Measurements from ENCODE around the gene RPS17.
"Not testable (repeated sequence)": the region's sequence is repeated elsewhere in the genome, so short reads cannot be mapped to it uniquely, and the experiment has no call there.

- not testable (repeated sequence) for TF ChIP-seq RARB (CRISPR knock-in tag; IDR thresholded peaks at IDR 0.05); ZNF8 (CRISPR knock-in tag; IDR thresholded peaks at IDR 0.05); ZNF565 (CRISPR knock-in tag; conservative IDR thresholded peaks at IDR 0.05; ENCODE audit: low read depth); ZFP30 (CRISPR knock-in tag; IDR thresholded peaks at IDR 0.05); POU6F1 (CRISPR knock-in tag; IDR thresholded peaks at IDR 0.05; ENCODE audit: borderline replicate concordance, low read depth); ZFP3 (CRISPR knock-in tag; IDR thresholded peaks at IDR 0.05)
Observed at GRCh38 chr15:82488250-82488649, 52.0 kb downstream of the RPS17 start.
